GM21825 (cell line): ENCODE measurements around the gene TMEM117.

Source experiments
- ATAC-seq: cut with Tn5 transposase; IDR thresholded peaks from one replicate; pipeline ENCODE4 v1.9.1; 2021; ENCODE audit warnings: mild to moderate bottlenecking, moderate library complexity; ENCODE audit not compliant: unreplicated experiment

TMEM117 gene

GRCh38 chr12:44285321-44285960 lies 449.6 kb downstream of the TMEM117 start:
- ATAC-seq, result no peak

GRCh38 chr12:44286336-44286735 lies 450.5 kb downstream of the TMEM117 start:
- no peak for ATAC-seq

- ATAC-seq, result no peak
Measured at GRCh38 chr12:44286821-44287505, 451.1 kb downstream of the TMEM117 start.

- ATAC-seq, result no peak
Measured at GRCh38 chr12:44287545-44287944, 451.7 kb downstream of the TMEM117 start.

- peak; percentile 84 for ATAC-seq
Measured at GRCh38 chr12:44294649-44295048, 458.8 kb downstream of the TMEM117 start.

- no peak for ATAC-seq
Measured at GRCh38 chr12:44295958-44296623, 460.2 kb downstream of the TMEM117 start.

- no peak for ATAC-seq
Measured at GRCh38 chr12:44296624-44297197, 460.8 kb downstream of the TMEM117 start.

- ATAC-seq, result no peak
Measured at GRCh38 chr12:44299524-44299923, 463.6 kb downstream of the TMEM117 start.

- ATAC-seq, result no peak
Measured at GRCh38 chr12:44307506-44308168, 471.8 kb downstream of the TMEM117 start.

GRCh38 chr12:44313188-44313587 lies 477.3 kb downstream of the TMEM117 start:
- no peak for ATAC-seq

GRCh38 chr12:44314007-44314500 lies 478.2 kb downstream of the TMEM117 start:
- ATAC-seq, result no peak

- peak; percentile 80 for ATAC-seq
Measured at GRCh38 chr12:44317651-44318126, 481.8 kb downstream of the TMEM117 start.

GRCh38 chr12:44331269-44331668 lies 495.4 kb downstream of the TMEM117 start:
- ATAC-seq, result no peak

GRCh38 chr12:44334347-44334746 lies 498.5 kb downstream of the TMEM117 start:
- ATAC-seq, result no peak

- no peak for ATAC-seq
Measured at GRCh38 chr12:44335030-44335429, 499.1 kb downstream of the TMEM117 start.

- no peak for ATAC-seq
Measured at GRCh38 chr12:44336577-44336976, 500.7 kb downstream of the TMEM117 start.

- ATAC-seq, result no peak
Measured at GRCh38 chr12:44342371-44342770, 506.5 kb downstream of the TMEM117 start.

- no peak for ATAC-seq
Measured at GRCh38 chr12:44347145-44347544, 511.3 kb downstream of the TMEM117 start.

GRCh38 chr12:44357494-44357893 lies 521.6 kb downstream of the TMEM117 start:
- ATAC-seq, result no peak

- ATAC-seq, result no peak
Measured at GRCh38 chr12:44358636-44359035, 522.8 kb downstream of the TMEM117 start.

GRCh38 chr12:44362947-44363346 lies 527.1 kb downstream of the TMEM117 start:
- ATAC-seq, result no peak
